GM15510 (cell line): ENCODE data around the gene TMEM98.

ENCODE experiments used
- POLR2A ChIP-seq: IDR thresholded peaks from 3 replicates; pipeline ENCODE4 v1.6.1; 2011; ENCODE audit warnings: borderline replicate concordance; ENCODE audit not compliant: insufficient read length; ENCODE audit errors: extremely low read depth

Gene TMEM98, protein sequence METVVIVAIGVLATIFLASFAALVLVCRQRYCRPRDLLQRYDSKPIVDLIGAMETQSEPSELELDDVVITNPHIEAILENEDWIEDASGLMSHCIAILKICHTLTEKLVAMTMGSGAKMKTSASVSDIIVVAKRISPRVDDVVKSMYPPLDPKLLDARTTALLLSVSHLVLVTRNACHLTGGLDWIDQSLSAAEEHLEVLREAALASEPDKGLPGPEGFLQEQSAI

GRCh38 chr17:32927724-32928585, at the start of gene TMEM98:
Gene TMEM98 (plus strand): TSS chr17:32928153. CDS start chr17:32931529, 3,376 bp downstream.
- no peak for TF ChIP-seq POLR2A

- no peak for TF ChIP-seq POLR2A
These were observed 49.7 kb upstream of the TMEM98 start for GRCh38 chr17:32878211-32878610.

DNA sequence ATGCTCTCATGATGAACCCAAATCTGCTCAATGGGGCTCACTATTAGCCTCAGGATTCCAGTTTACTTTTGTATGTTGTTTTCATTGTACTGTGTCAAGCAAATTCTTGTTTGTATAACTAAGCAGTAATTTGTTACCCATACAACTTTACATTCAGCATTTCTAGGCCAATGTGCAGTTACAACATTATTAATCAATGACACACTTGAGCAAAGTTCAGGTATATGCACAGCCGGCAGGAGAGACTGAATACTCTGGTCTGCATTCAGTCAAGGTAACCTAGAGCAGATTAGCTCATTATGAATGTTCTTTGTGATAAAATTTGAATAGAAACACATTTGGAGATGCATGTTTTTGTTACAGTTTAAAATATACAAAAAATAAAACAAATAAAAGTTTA, 48.8 kb upstream of the TMEM98 start:
- TF ChIP-seq POLR2A: no peak

DNA sequence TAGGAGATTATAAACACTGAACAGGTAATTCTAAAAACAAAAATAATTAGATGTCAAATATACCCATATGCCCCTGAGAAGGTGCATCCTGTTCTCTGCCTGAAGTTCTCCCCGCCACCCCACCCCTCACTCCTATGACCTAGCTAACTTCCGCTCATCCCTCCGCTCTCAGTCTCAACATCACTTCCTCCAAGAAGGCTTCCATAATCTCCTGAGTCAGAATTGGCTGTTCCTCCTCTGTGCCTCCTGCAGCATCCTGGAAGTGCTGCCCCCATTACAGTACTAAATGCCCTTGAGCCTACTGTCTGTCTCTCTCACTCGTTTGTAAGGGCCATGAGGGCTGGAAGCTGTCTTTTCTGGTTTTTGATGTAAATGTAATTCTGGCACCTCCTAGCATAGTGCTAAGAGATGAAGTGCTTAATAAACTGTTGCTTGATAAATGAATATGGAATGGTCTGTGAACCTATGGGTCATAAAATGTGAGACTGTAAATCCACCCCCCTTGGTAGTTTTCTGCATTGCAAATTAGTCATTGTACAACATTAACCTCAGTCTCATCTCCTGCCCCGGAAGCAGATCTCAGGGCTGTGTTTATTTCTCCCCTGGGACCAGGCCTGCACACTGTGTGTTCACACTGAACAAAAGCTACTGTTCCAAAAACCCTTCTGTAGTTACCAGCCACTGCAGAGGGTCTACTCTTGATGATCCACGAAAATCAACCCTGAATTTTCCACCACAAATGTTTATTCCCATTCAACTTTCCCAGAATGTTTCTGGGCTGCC, 47.1 kb upstream of the TMEM98 start:
- no peak for TF ChIP-seq POLR2A

GRCh38 chr17:32882029-32882428, 45.9 kb upstream of the TMEM98 start:
- TF ChIP-seq POLR2A: no peak

- TF ChIP-seq POLR2A: no peak
These were observed 45.2 kb upstream of the TMEM98 start for GRCh38 chr17:32882734-32883133.

DNA sequence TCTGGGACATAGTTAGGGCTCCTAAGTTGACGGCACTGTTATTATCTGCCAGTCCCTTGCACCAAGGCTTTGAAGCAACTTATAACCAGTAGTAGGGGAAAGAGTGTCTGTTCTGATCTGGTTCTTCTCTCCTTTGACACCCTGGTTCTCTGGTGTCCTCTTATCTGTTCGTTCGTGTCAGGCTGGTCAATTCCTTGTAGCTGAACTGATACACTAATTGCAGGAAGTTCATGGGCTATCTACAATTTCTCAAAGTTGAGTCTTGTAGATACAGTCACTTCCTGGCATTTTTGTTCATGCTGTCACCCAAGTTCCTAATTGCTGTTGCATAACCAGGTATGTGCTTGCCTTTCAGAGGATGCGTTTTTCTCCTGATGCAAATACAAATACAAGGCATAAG, 33.7 kb upstream of the TMEM98 start:
- no peak for TF ChIP-seq POLR2A

- no peak for TF ChIP-seq POLR2A
These were observed 31.2 kb upstream of the TMEM98 start for GRCh38 chr17:32896647-32897258.

- TF ChIP-seq POLR2A: no peak
These were observed 28.5 kb upstream of the TMEM98 start for GRCh38 chr17:32899236-32900013.

DNA sequence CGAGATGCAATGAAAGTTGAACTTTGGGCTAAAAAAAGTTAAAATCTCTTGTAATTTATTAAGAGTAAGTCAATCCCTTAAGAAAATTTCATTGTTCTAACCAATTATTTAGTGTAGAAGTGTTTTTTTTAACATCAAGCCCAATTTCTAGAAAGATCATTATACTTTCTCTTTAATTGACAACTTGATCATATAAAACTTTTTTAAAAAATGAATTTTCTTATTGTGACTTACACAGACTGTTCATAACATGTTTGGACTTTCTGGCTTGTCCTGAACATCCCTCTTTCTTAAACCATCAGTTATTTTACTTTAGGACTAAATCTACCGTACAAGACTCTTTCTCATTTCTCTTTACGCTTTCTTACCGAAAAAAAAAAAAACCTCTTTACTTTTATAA, 26.2 kb upstream of the TMEM98 start:
- no peak for TF ChIP-seq POLR2A

GRCh38 chr17:32903774-32904673, 23.9 kb upstream of the TMEM98 start:
- TF ChIP-seq POLR2A: no peak

GRCh38 chr17:32904891-32905290, 23.1 kb upstream of the TMEM98 start:
- no peak for TF ChIP-seq POLR2A

- TF ChIP-seq POLR2A: no peak
These were observed 20.4 kb upstream of the TMEM98 start for GRCh38 chr17:32907583-32907982.
